Measurements from ENCODE around the gene ECD.
A peak's percentile ranks its signal among the peaks of the same experiment; 100 is the strongest.

The ECD gene

DNA sequence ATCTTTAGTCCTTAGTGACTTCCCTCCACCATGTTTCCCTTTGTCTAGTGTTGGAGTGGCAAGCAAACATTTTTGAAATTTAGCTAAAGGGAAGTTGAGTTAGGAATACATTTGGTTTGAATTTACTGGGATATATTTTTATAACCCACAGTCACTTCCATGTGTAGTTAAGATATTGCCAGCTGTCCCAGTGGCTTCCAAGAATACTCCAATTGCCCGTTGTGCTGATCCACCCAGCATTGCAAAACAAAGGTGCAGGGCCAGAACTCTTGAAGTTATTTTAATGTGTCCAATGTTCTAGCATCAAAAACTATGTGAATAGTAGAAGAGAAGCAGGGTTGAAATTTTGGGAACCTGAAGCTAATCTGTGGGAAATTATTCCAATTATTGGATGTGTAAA lies 68.7 kb downstream of the ECD start:
- DNase-seq (ENCODE audit: low read depth), result no peak
- H3K4me3 ChIP-seq (ENCODE audit: low read length), result no peak overlapping the region
- TF ChIP-seq CTCF (conservative IDR thresholded peaks at IDR 0.05; ENCODE audit: low read depth, low read length), result no peak

DNA sequence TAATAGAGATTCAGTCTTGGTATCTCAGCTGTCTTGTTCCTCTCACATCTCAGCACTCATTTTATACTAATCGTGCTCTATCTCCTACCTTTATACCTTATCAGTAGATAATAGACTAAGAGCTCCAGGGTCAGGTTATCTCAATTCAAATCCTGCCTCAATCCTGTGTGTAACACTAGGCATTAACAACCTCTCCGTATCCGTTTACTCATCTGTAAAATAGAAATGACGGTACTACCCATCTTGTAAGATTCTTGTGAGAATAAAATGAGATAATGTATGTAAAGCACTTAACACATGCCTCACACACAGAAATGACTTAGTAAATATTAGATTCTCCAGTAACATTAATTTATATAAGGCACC lies 70.5 kb downstream of the ECD start:
- peak overlapping the region; percentile 93 for H3K4me3 ChIP-seq (ENCODE audit: low read length)
- TF ChIP-seq CTCF (conservative IDR thresholded peaks at IDR 0.05; ENCODE audit: low read depth, low read length), result no peak
- DNase-seq (ENCODE audit: low read depth), result no peak

DNA sequence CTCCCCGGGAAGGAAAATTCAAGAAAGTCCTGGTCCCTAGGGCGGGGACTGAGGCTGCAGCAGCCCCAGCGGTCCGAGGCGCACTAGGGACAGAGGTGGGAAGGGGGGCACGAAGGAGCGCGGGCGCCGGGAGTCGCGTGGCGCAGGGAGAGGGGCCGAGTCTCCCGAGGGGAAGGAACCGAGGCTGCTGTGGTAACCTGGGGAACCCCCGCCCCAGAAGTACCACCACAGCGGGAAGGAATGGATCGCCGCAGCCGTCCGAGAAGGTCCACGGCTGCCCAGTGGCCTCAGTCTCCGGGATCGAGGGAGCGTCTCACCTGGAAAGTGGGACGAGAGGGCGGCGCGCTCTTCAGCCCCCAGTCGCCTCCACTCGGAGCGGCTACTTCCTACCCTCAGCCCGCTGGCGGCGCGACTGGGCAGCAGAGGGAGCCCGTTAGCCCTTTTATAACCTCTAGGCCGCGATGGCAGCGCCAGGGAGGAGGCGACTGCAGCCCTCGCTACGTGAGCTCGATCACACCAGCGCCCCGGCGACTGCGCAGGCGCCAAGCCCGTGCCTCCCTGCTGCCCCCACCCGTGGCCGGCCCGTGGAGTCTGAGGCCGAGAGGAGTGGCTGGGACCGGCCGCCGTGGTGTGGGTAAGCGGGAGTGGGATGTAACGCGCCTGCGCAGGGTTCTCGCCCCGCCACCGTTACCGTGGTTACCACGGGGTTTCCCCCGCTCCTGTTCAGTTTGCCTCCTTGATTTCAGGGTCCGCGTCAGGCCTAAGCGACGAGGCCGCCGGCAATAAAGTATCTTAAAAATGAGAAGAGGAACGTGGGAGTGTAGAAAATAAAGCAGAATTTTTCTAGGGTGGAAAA lies 71.1 kb downstream of the ECD start, which contains the start of gene P4HA1:
Gene P4HA1 (minus strand): TSS at position 418 of the 856 bp plus-strand sequence. CDS start 21,983 bp downstream, outside the sequence.
- DNase-seq (ENCODE audit: low read depth), result peak; percentile 85
- TF ChIP-seq CTCF (conservative IDR thresholded peaks at IDR 0.05; ENCODE audit: low read depth, low read length), result peak; percentile 58
- peak within 1 kb of the TSS; percentile 93 for H3K4me3 ChIP-seq (ENCODE audit: low read length)

- TF ChIP-seq CTCF (conservative IDR thresholded peaks at IDR 0.05; ENCODE audit: low read depth, low read length), result no peak
- H3K4me3 ChIP-seq (ENCODE audit: low read length), result peak overlapping the region; percentile 93
- DNase-seq (ENCODE audit: low read depth), result no peak
Measured at GRCh38 chr10:73096041-73096448, 71.8 kb downstream of the ECD start.

GRCh38 chr10:73095481-73096021 lies 72.3 kb downstream of the ECD start:
- no peak for TF ChIP-seq CTCF (conservative IDR thresholded peaks at IDR 0.05; ENCODE audit: low read depth, low read length)
- H3K4me3 ChIP-seq (ENCODE audit: low read length), result peak overlapping the region; percentile 93
- DNase-seq (ENCODE audit: low read depth), result no peak

- no peak for TF ChIP-seq CTCF (conservative IDR thresholded peaks at IDR 0.05; ENCODE audit: low read depth, low read length)
- DNase-seq (ENCODE audit: low read depth), result no peak
- H3K4me3 ChIP-seq (ENCODE audit: low read length), result peak overlapping the region; percentile 93
Measured at GRCh38 chr10:73094986-73095480, 72.8 kb downstream of the ECD start.

Measured in retinal pigment epithelial cell (primary cell).